Activated CD8-positive, alpha-beta memory T cell treated with anti-CD3 and anti-CD28 coated beads, Interleukin-2, amount 50 U/mL, for 24 hours (primary cell): Measurements from ENCODE around the gene NCCRP1.

ENCODE experiments used
- DNase-seq: peaks from one replicate; pipeline ENCODE4 v3.0.0-alpha.2; 2020; ENCODE audit errors: extremely low read depth

NCCRP1 gene

GRCh38 chr19:39180749-39181148, 16.0 kb upstream of the NCCRP1 start:
- no peak for DNase-seq

GRCh38 chr19:39181500-39182173, 15.1 kb upstream of the NCCRP1 start:
- no peak for DNase-seq

GRCh38 chr19:39182174-39182505, 14.6 kb upstream of the NCCRP1 start:
- no peak for DNase-seq

GRCh38 chr19:39183104-39183503, 13.7 kb upstream of the NCCRP1 start:
- no peak for DNase-seq

- no peak for DNase-seq
Measured at GRCh38 chr19:39186391-39186790, 10.4 kb upstream of the NCCRP1 start.

- no peak for DNase-seq
Measured at GRCh38 chr19:39187552-39187943, 9.2 kb upstream of the NCCRP1 start.

GRCh38 chr19:39188960-39189359, 7.8 kb upstream of the NCCRP1 start:
- DNase-seq, result no peak

GRCh38 chr19:39190768-39191167, 6.0 kb upstream of the NCCRP1 start:
- no peak for DNase-seq

GRCh38 chr19:39192846-39193245, 3.9 kb upstream of the NCCRP1 start:
- no peak for DNase-seq

- DNase-seq, result no peak
Measured at GRCh38 chr19:39193803-39194202, 3.0 kb upstream of the NCCRP1 start.

- no peak for DNase-seq
Measured at GRCh38 chr19:39194832-39195542, 1.8 kb upstream of the NCCRP1 start.

- DNase-seq, result no peak
Measured at GRCh38 chr19:39195755-39196154, 1.0 kb upstream of the NCCRP1 start.

GRCh38 chr19:39196320-39196719, 444 bp upstream of the NCCRP1 start:
- DNase-seq, result no peak

GRCh38 chr19:39197808-39198207, 1.0 kb downstream of the NCCRP1 start:
- DNase-seq, result no peak

- no peak for DNase-seq
Measured at GRCh38 chr19:39199025-39199424, 2.3 kb downstream of the NCCRP1 start.

GRCh38 chr19:39200066-39200802, 3.5 kb downstream of the NCCRP1 start:
- DNase-seq, result no peak

- DNase-seq, result no peak
Measured at GRCh38 chr19:39200803-39201115, 4.0 kb downstream of the NCCRP1 start.

- no peak for DNase-seq
Measured at GRCh38 chr19:39202998-39203355, 6.2 kb downstream of the NCCRP1 start.

GRCh38 chr19:39203372-39204341, 6.9 kb downstream of the NCCRP1 start, which contains the start of gene SYCN:
TSS of gene SYCN (minus strand) at chr19:39204263. CDS start at chr19:39204254, 9 bp downstream.
- no peak for DNase-seq

- no peak for DNase-seq
Measured at GRCh38 chr19:39205449-39205764, 8.6 kb downstream of the NCCRP1 start.

GRCh38 chr19:39206122-39206521, 9.4 kb downstream of the NCCRP1 start:
- no peak for DNase-seq

GRCh38 chr19:39207293-39207836, 10.6 kb downstream of the NCCRP1 start:
- DNase-seq, result no peak
